Liver (tissue), 9 donors: ENCODE measurements around the gene GATC. TPM values are rescaled to one million over a fixed set of nuclear protein-coding genes. Genes with fewer than 3 reads are reported as not detected.

ENCODE experiments used
- DNase-seq: peaks from one replicate; pipeline ENCODE4 v3.0.0-alpha.2; 2017; ENCODE audit warnings: low spot score
- H3K27ac ChIP-seq, 2 donors: one replicate each; pipeline ENCODE4 v1.7.0; 2013; ENCODE audit warnings: inconsistent platforms in 2 of 2, low read length in 2 of 2, control low read depth in 1 of 2, low read depth in 1 of 2, mild to moderate bottlenecking in 1 of 2
- H3K27me3 ChIP-seq, 4 donors: one replicate each; pipeline versions ENCODE4 v1.6.1 to v1.7.0; 2013; ENCODE audit warnings: low read length in 3 of 4, inconsistent platforms in 1 of 4, mild to moderate bottlenecking in 1 of 4, moderate library complexity in 1 of 4; ENCODE audit not compliant: control insufficient read depth in 4 of 4, insufficient read depth in 4 of 4
- H3K36me3 ChIP-seq, 4 donors: one replicate each; pipeline versions ENCODE4 v1.6.1 to v1.7.0; 2013; ENCODE audit warnings: low read length in 3 of 4, mild to moderate bottlenecking in 3 of 4, low read depth in 1 of 4, moderate library complexity in 1 of 4; ENCODE audit not compliant: control insufficient read depth in 4 of 4, insufficient read depth in 3 of 4
- H3K4me1 ChIP-seq, 4 donors: one replicate each; pipeline versions ENCODE4 v1.6.1 to v1.7.0; 2013; ENCODE audit warnings: low read length in 3 of 4, mild to moderate bottlenecking in 3 of 4, moderate library complexity in 1 of 4; ENCODE audit not compliant: control insufficient read depth in 4 of 4, insufficient read depth in 4 of 4
- H3K4me3 ChIP-seq, 3 donors: one replicate each; pipeline versions ENCODE4 v1.6.1 to v1.7.0; 2013; ENCODE audit warnings: low read length in 3 of 3, control low read depth in 1 of 3, low read depth in 1 of 3, mild to moderate bottlenecking in 1 of 3
- H3K9ac ChIP-seq, 2 donors: one replicate each; pipeline ENCODE4 v1.7.0; 2013; ENCODE audit warnings: low read length in 2 of 2, mild to moderate bottlenecking in 2 of 2, moderate library complexity in 2 of 2, control low read depth in 1 of 2, low read depth in 1 of 2
- H3K9me3 ChIP-seq, 4 donors: one replicate each; pipeline versions ENCODE4 v1.6.1 to v1.7.0; 2013; ENCODE audit warnings: low read length in 3 of 4; ENCODE audit not compliant: control insufficient read depth in 4 of 4
- EGR1 ChIP-seq, 2 donors: IDR thresholded peaks; 2 replicates each; pipeline ENCODE4 v1.6.1; 2016 to 2018; ENCODE audit warnings: antibody characterized with exemption in 2 of 2, low read depth in 2 of 2
- FOXA1 ChIP-seq: IDR thresholded peaks from 2 replicates; pipeline ENCODE4 v1.6.1; 2016; ENCODE audit warnings: antibody characterized with exemption
- GABPA ChIP-seq, 2 donors: IDR thresholded peaks in 1 of 2; conservative IDR thresholded peaks in 1 of 2; 2 replicates each; pipeline ENCODE4 v1.6.1; 2016; ENCODE audit warnings: antibody characterized with exemption in 2 of 2, mild to moderate bottlenecking in 1 of 2, moderate library complexity in 1 of 2
- HNF4A ChIP-seq, 2 donors: conservative IDR thresholded peaks; 2 replicates each; pipeline ENCODE4 v1.6.1; 2016; ENCODE audit warnings: antibody characterized with exemption in 2 of 2, mild to moderate bottlenecking in 2 of 2
- HNF4G ChIP-seq: IDR thresholded peaks from 2 replicates; pipeline ENCODE4 v1.6.1; 2016; ENCODE audit warnings: antibody characterized with exemption
- JUND ChIP-seq, 2 donors: IDR thresholded peaks; 2 replicates each; pipeline ENCODE4 v1.6.1; 2016; ENCODE audit warnings: antibody characterized with exemption in 2 of 2
- NR2F2 ChIP-seq: IDR thresholded peaks from 2 replicates; pipeline ENCODE4 v1.6.1; 2016; ENCODE audit warnings: antibody characterized with exemption
- RAD21 ChIP-seq, 2 donors: IDR thresholded peaks; 2 replicates each; pipeline ENCODE4 v1.6.1; 2016; ENCODE audit warnings: antibody characterized with exemption in 2 of 2, mild to moderate bottlenecking in 2 of 2
- RXRA ChIP-seq, 2 donors: IDR thresholded peaks; 2 replicates each; pipeline ENCODE4 v1.6.1; 2017 to 2018; ENCODE audit warnings: antibody characterized with exemption in 2 of 2, mild to moderate bottlenecking in 1 of 2
- SP1 ChIP-seq: IDR thresholded peaks from 2 replicates; pipeline ENCODE4 v1.6.1; 2018; ENCODE audit warnings: antibody characterized with exemption, mild to moderate bottlenecking
- TAF1 ChIP-seq: conservative IDR thresholded peaks from 2 replicates; pipeline ENCODE4 v1.6.1; 2016; ENCODE audit warnings: antibody characterized with exemption, mild to moderate bottlenecking
- YY1 ChIP-seq: IDR thresholded peaks from 2 replicates; pipeline ENCODE4 v1.6.1; 2016; ENCODE audit warnings: antibody characterized with exemption, mild to moderate bottlenecking
- WGBS: extraction: QIAGEN DNeasy Blood & Tissue Kit; methylation state at CpG from one replicate; pipeline ENCODE4 v1.1.7; 2013; 5-methylcytosine and 5-hydroxymethylcytosine counted together
- polyA plus RNA-seq, 2 donors: library from polyadenylated mRNA; stranded (reverse) in 1 of 2; unstranded in 1 of 2; fragments of 200-250 nt in 1 of 2; fragments of >200 nt in 1 of 2; fragmentation: Nextera tagmentation in 1 of 2; extraction: Ambion mirVana in 1 of 2; gene quantifications; one replicate each; pipeline versions ENCODE4 v1.2.1 to v1.2.3, GENCODE V29; 2013 to 2015
- total RNA-seq, 2 donors: library from RNA; depleted of rRNA; stranded (reverse); fragments of >200 nt; gene quantifications; one replicate each; pipeline ENCODE4 v1.2.3, GENCODE V29; 2014
- TF ChIP-seq, protein P1 (sequence below): IDR thresholded peaks from 2 replicates; pipeline ENCODE4 v1.6.1; 2016; ENCODE audit warnings: antibody characterized with exemption
- TF ChIP-seq, protein P2 (sequence below): IDR thresholded peaks from 2 replicates; pipeline ENCODE4 v1.6.1; 2016; ENCODE audit warnings: antibody characterized with exemption, mild to moderate bottlenecking
- TF ChIP-seq, protein P3 (sequence below): IDR thresholded peaks from 2 replicates; pipeline ENCODE4 v1.6.1; 2016; ENCODE audit warnings: antibody characterized with exemption
- TF ChIP-seq, protein P4 (sequence below): IDR thresholded peaks from 2 replicates; pipeline ENCODE4 v1.6.1; 2016; ENCODE audit warnings: antibody characterized with exemption
- TF ChIP-seq, protein P5 (sequence below): fragments of 150-350 bp; IDR thresholded peaks from 2 replicates; pipeline ENCODE4 v1.5.1; 2017; ENCODE audit warnings: improper control_type of control experiment, low read depth, low read length; ENCODE audit not compliant: missing input control
- donor health status: healthy.
- donor health status: healthy.
- donor health status: healthy.
- donor health status: healthy.
- donor health status: healthy.

The GATC gene
- total and polyA plus RNA-seq, 4 donors, result 8.9 to 15.5 (median 13.3) TPM

DNA sequence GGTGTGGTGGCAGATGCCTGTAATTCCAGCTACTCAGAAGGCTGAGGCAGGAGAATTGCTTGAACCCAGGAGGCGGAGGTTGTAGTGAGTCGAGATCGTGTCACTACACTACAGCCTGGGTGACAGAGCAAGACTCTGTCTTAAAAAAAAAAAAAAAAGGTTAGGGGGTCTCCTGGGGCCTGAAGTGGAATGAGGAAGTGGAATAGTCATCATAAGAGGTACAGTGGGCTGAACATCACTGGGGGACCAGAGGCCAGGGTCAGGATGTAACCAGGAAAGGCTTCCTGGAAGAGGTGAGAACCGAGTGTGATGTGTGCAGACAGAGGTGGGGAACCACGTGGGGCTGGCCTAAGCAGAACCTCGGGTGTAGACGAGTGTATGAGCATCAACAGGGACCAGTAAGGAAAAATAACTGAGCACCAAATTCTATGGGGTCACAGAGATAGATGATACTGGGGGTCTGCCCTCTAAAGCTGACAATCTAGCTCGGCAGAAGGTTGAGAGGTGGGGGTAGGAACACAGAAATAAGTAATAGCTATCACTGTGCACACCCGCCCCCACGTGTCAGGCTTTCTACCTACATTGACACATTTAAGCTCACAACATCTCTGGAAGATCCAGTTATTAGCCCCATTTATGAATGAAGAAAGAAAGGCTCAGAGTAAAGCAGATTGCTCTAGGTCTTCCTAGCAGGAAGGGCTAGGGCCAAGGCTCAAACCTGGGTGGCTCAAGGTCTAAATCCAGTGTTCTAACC, 13.3 kb upstream of the GATC start:
- Histone ChIP-seq H3K9ac (no peak overlapping the region), H3K4me1 (peaks cover 0 to 5% (median 1%) of the 10 kb centered on the region in 4 donors), H3K27ac (no peak overlapping the region), H3K9me3 (no peaks in the 10 kb centered on the region), H3K36me3 (no peaks in the 10 kb centered on the region), H3K27me3 (no peaks in the 10 kb centered on the region), H3K4me3 (no peak overlapping the region)
- 65% methylated on average over 10 of the region's 10 CpGs for WGBS
- DNase-seq, result no peak
- TF ChIP-seq RAD21 (IDR thresholded peaks at IDR 0.05) (no peak), EGR1 (IDR thresholded peaks at IDR 0.05; ENCODE audit: low read depth in 2 of 2) (no peak), SP1 (no peak), GABPA (IDR thresholded peaks at IDR 0.05 in 1 of 2, conservative IDR thresholded peaks at IDR 0.05 in 1 of 2) (no peak), HNF4G (no peak), TAF1 (no peak), YY1 (no peak), HNF4A (conservative IDR thresholded peaks at IDR 0.05) (no peak), FOXA1 (no peak), NR2F2 (no peak), JUND (IDR thresholded peaks at IDR 0.05) (no peak), RXRA (IDR thresholded peaks at IDR 0.05) (no peak)
- TF ChIP-seq, protein P1, sequence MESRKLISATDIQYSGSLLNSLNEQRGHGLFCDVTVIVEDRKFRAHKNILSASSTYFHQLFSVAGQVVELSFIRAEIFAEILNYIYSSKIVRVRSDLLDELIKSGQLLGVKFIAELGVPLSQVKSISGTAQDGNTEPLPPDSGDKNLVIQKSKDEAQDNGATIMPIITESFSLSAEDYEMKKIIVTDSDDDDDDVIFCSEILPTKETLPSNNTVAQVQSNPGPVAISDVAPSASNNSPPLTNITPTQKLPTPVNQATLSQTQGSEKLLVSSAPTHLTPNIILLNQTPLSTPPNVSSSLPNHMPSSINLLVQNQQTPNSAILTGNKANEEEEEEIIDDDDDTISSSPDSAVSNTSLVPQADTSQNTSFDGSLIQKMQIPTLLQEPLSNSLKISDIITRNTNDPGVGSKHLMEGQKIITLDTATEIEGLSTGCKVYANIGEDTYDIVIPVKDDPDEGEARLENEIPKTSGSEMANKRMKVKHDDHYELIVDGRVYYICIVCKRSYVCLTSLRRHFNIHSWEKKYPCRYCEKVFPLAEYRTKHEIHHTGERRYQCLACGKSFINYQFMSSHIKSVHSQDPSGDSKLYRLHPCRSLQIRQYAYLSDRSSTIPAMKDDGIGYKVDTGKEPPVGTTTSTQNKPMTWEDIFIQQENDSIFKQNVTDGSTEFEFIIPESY, result no peak
- TF ChIP-seq, protein P2, sequence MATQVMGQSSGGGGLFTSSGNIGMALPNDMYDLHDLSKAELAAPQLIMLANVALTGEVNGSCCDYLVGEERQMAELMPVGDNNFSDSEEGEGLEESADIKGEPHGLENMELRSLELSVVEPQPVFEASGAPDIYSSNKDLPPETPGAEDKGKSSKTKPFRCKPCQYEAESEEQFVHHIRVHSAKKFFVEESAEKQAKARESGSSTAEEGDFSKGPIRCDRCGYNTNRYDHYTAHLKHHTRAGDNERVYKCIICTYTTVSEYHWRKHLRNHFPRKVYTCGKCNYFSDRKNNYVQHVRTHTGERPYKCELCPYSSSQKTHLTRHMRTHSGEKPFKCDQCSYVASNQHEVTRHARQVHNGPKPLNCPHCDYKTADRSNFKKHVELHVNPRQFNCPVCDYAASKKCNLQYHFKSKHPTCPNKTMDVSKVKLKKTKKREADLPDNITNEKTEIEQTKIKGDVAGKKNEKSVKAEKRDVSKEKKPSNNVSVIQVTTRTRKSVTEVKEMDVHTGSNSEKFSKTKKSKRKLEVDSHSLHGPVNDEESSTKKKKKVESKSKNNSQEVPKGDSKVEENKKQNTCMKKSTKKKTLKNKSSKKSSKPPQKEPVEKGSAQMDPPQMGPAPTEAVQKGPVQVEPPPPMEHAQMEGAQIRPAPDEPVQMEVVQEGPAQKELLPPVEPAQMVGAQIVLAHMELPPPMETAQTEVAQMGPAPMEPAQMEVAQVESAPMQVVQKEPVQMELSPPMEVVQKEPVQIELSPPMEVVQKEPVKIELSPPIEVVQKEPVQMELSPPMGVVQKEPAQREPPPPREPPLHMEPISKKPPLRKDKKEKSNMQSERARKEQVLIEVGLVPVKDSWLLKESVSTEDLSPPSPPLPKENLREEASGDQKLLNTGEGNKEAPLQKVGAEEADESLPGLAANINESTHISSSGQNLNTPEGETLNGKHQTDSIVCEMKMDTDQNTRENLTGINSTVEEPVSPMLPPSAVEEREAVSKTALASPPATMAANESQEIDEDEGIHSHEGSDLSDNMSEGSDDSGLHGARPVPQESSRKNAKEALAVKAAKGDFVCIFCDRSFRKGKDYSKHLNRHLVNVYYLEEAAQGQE, result no peak
- TF ChIP-seq, protein P3, sequence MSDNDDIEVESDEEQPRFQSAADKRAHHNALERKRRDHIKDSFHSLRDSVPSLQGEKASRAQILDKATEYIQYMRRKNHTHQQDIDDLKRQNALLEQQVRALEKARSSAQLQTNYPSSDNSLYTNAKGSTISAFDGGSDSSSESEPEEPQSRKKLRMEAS, result no peak
- TF ChIP-seq, protein P4, sequence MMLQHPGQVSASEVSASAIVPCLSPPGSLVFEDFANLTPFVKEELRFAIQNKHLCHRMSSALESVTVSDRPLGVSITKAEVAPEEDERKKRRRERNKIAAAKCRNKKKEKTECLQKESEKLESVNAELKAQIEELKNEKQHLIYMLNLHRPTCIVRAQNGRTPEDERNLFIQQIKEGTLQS, result no peak
- TF ChIP-seq, protein P5, sequence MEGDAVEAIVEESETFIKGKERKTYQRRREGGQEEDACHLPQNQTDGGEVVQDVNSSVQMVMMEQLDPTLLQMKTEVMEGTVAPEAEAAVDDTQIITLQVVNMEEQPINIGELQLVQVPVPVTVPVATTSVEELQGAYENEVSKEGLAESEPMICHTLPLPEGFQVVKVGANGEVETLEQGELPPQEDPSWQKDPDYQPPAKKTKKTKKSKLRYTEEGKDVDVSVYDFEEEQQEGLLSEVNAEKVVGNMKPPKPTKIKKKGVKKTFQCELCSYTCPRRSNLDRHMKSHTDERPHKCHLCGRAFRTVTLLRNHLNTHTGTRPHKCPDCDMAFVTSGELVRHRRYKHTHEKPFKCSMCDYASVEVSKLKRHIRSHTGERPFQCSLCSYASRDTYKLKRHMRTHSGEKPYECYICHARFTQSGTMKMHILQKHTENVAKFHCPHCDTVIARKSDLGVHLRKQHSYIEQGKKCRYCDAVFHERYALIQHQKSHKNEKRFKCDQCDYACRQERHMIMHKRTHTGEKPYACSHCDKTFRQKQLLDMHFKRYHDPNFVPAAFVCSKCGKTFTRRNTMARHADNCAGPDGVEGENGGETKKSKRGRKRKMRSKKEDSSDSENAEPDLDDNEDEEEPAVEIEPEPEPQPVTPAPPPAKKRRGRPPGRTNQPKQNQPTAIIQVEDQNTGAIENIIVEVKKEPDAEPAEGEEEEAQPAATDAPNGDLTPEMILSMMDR, result no peak
